SKM-1 (cell line): ENCODE results near the gene ZNF432.
A peak's percentile ranks its signal among the peaks of the same experiment; 100 is the strongest.
"Not testable (repeated sequence)": the region's sequence is repeated elsewhere in the genome, so short reads cannot be mapped to it uniquely, and the experiment has no call there.

Source experiments
- DNase-seq: peaks from one replicate; lab custom pipeline; 2025; ENCODE audit not compliant: unreplicated experiment; lab: John Stamatoyannopoulos, UW

Gene ZNF432

GRCh38 chr19:52048555-52049501 is at the start of gene ZNF432:
Gene ZNF432, minus strand, starts transcription at chr19:52048838. Its CDS starts 1,970 bp downstream, at chr19:52046868.
- peak; percentile 58 for DNase-seq

- DNase-seq: not testable (repeated sequence)
Observed at GRCh38 chr19:52096416-52096815, 47.8 kb upstream of the ZNF432 start.

GRCh38 chr19:52095172-52096014 is 46.8 kb upstream of the ZNF432 start, which contains the start of gene ZNF841:
Gene ZNF841, minus strand, starts transcription at chr19:52095765. Its CDS starts 10,964 bp downstream, at chr19:52084801.
- peak; percentile 51 for DNase-seq

GRCh38 chr19:52094526-52095130 is 46.0 kb upstream of the ZNF432 start:
- DNase-seq: no peak

- DNase-seq: no peak
Observed at GRCh38 chr19:52086481-52086880, 37.8 kb upstream of the ZNF432 start.

GRCh38 chr19:52070496-52070895 is 21.9 kb upstream of the ZNF432 start:
- DNase-seq: no peak

GRCh38 chr19:52069653-52070052 is 21.0 kb upstream of the ZNF432 start:
- no peak for DNase-seq

- DNase-seq: no peak
Observed at GRCh38 chr19:52066258-52066863, 17.7 kb upstream of the ZNF432 start.

GRCh38 chr19:52065399-52065798 is 16.8 kb upstream of the ZNF432 start:
- DNase-seq: no peak

GRCh38 chr19:52056480-52056879 is 7.8 kb upstream of the ZNF432 start:
- DNase-seq: not testable (repeated sequence)

GRCh38 chr19:52051736-52052135 is 3.1 kb upstream of the ZNF432 start:
- DNase-seq: not testable (repeated sequence)

GRCh38 chr19:52039169-52039568 is 9.5 kb downstream of the ZNF432 start:
- DNase-seq: no peak

- DNase-seq: no peak
Observed at GRCh38 chr19:52034051-52034728, 14.4 kb downstream of the ZNF432 start.

GRCh38 chr19:52028780-52029123 is 19.9 kb downstream of the ZNF432 start:
- DNase-seq: no peak

GRCh38 chr19:52028027-52028779 is 20.4 kb downstream of the ZNF432 start, which contains the start of gene ZNF614:
Gene ZNF614, minus strand, starts transcription at chr19:52028379. Its CDS starts 2,634 bp downstream, at chr19:52025745.
- peak; percentile 6 for DNase-seq

GRCh38 chr19:52026255-52026990 is 22.2 kb downstream of the ZNF432 start:
- not testable (repeated sequence) for DNase-seq

- not testable (repeated sequence) for DNase-seq
Observed at GRCh38 chr19:52024478-52024877, 24.2 kb downstream of the ZNF432 start.

- no peak for DNase-seq
Observed at GRCh38 chr19:52022193-52022592, 26.4 kb downstream of the ZNF432 start.

- no peak for DNase-seq
Observed at GRCh38 chr19:52020506-52020905, 28.1 kb downstream of the ZNF432 start.
